GM10266 (cell line): ENCODE measurements around the gene NBDY.
"Not testable (repeated sequence)": the region's sequence is repeated elsewhere in the genome, so short reads cannot be mapped to it uniquely, and the experiment has no call there.

ENCODE experiments used
- DNase-seq: peaks from one replicate; pipeline ENCODE4 v3.0.0; 2012; ENCODE audit errors: extremely low spot score
- TF ChIP-seq, protein P1 (sequence below): IDR thresholded peaks from 2 replicates; pipeline ENCODE4 v1.5.1; 2012; ENCODE audit warnings: mild to moderate bottlenecking, low read depth; ENCODE audit not compliant: control insufficient read depth, insufficient read depth; ENCODE audit errors: missing control alignments

The NBDY gene

DNA sequence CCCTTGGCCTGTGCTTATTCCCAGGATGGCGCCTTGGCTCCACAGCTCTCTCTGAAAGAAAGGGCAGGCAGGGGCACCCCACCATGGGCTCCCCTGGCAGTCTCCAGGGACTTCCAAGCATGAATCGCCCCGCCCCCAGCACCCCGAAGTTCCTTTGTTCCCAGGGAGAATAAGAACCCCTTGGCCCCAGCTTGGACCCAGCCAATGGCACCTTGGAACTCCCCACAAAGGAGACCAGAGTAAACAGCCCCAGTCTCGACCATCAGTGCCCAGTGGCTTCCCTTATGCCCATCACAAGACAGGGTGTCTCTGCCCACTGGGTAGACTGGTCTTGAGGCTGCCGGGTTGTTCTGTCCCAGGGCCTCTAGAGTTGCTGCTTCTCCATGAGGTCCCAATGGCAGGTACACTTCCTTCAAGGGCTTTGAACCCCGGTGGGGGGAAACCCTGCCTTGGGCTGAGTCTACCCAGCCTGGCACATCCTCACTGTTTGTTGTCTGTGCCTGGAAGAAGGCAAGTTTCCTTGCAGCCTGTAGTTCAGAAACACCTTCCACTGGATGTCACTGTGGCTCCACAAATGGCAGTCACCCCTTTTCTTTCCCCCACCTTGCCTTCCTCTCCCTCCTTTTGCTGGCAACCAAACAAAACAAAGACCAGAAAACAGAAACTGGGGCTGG, 30.8 kb downstream of the NBDY start:
- DNase-seq, result no peak
- TF ChIP-seq, protein P1, sequence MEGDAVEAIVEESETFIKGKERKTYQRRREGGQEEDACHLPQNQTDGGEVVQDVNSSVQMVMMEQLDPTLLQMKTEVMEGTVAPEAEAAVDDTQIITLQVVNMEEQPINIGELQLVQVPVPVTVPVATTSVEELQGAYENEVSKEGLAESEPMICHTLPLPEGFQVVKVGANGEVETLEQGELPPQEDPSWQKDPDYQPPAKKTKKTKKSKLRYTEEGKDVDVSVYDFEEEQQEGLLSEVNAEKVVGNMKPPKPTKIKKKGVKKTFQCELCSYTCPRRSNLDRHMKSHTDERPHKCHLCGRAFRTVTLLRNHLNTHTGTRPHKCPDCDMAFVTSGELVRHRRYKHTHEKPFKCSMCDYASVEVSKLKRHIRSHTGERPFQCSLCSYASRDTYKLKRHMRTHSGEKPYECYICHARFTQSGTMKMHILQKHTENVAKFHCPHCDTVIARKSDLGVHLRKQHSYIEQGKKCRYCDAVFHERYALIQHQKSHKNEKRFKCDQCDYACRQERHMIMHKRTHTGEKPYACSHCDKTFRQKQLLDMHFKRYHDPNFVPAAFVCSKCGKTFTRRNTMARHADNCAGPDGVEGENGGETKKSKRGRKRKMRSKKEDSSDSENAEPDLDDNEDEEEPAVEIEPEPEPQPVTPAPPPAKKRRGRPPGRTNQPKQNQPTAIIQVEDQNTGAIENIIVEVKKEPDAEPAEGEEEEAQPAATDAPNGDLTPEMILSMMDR, result no peak

DNA sequence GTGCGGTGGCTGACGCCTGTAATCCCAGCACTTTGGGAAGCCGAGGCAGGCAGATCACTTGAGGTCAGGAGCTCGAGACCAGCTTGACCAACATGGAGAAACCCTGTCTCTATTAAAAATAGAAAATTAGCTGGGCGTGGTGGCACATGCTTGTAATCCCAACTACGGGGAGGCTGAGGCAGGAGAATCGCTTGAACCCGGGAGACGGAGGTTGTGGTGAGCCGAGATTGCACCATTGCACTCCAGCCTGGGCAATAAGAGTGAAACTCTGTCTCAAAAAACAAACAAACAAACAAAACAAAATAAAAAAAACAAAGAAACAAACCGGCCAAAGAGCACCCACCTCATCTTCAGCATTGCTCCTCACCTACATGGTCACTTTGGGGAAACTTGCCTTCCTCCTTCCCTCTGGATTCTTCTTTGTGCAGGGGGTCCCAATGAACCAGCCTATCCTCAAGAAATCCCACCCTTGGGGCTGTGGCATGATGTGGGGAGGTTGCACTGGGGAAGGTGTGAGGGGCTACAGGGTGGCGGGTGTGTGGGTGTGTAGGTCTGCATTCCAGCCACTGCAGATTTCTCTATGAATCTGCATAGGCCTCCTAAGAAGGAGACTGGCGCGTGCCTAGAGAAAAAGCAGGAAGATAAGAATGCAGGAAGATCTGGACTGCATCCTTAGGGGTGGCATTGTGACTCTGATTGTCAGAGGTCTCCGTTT, 31.5 kb downstream of the NBDY start:
- not testable (repeated sequence) for DNase-seq

DNA sequence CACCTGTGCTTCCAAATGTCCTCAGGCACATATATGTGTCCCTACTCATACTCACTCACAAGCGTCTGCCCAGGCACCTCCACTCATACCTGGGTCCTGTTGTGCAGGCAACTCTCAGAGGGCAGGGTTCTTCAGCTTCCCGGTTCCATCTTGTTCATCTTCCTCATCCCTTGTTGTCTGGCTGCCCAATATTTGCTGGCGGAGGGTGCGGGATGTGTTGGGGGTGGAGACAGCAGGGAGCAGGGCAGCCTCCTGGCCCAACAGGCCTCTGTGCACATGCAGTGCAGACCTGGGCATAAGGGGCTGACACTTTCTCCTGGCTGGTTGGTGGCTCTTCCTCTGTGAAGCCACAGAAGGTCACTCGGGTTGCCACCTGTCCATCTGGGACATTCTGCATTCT, 32.1 kb downstream of the NBDY start:
- TF ChIP-seq, protein P1, result no peak
- no peak for DNase-seq

DNA sequence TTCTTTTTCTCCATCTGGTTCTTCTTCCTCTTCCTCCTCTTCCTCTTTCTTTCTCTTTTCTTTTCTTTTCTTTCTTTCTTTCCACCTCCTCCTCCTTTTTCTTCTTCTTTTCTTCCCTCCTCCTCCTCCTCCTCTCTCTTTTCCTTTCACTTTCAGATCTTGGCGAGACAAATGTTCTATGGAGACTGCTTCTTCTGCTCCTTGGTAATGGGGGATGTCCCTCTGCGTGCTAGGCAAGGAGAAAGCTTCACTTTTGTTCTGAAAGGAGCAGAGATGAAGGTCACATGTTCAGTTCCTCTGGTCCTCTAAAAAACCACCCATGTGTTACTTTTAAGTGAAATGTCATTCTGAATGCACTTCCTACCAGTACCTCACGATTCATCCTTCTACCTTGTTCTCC, 33.2 kb downstream of the NBDY start:
- TF ChIP-seq, protein P1, result no peak
- DNase-seq, result no peak

DNA sequence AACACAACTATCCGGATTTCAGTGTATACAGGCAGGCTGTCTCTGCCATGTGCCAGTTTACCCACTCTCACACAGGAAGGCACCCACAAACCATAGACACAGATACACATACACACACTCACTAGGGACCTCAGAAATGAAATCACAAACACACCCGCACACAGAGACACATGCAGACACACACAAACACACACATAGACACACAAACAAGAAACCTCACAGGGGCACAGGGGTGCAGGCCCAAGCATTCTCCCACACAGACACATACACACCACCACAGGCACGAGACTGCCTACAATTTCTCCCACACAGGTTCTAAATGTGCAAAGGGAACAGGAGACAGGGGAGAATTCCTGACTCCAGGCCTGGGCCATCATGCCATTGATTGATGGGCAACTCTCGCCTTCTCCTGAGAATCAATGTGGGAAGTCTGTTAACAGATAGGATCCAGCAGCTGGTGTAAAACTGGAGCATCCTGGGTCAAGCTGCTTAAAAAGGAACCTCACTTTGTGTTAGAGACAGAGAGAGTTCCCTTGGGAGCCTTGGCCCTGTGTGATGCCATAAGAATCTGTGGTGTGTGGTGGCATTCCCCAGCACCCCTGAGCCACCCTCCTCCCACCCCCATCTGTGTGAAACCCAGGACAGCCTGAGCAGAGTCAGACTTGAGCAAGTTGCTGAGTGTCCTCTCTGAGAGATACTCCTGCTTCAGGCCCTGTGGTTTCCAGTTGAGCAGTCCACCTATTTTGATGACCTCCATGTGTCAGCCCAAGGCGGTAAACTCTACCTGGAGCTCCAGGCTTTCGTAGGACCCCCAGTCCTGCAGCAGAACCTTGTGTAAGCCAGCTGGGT, 33.9 kb downstream of the NBDY start:
- TF ChIP-seq, protein P1, result no peak
- no peak for DNase-seq

DNA sequence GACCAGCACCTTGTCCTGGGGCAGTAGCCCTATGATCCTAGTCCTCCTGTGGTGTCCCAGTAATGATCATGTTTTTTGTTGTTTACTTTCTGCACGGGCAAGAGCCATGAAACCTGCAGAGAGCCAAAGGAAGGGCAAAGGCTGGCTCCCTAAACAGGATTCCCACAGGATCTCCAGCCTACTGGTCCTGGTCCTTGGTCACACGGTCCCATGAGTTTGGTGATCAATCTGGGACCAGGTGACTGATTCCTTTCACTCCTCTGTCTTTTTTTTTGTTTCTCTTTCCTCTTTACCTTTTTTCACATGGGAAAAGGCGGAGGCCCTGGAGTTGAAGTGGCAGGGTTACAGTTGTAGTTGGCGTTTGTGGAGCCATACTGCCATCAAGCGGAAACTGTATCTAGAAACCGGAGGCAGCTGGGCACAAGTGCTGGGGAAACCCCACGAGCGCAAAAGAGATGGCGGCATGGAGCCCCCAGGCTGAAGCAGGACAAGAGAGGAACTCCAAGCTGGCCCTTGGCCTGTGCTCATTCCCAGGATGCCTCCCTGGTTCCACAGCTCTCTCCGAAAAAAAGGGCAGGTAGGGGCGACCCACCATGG, 34.6 kb downstream of the NBDY start:
- no peak for DNase-seq
- TF ChIP-seq, protein P1, result no peak

DNA sequence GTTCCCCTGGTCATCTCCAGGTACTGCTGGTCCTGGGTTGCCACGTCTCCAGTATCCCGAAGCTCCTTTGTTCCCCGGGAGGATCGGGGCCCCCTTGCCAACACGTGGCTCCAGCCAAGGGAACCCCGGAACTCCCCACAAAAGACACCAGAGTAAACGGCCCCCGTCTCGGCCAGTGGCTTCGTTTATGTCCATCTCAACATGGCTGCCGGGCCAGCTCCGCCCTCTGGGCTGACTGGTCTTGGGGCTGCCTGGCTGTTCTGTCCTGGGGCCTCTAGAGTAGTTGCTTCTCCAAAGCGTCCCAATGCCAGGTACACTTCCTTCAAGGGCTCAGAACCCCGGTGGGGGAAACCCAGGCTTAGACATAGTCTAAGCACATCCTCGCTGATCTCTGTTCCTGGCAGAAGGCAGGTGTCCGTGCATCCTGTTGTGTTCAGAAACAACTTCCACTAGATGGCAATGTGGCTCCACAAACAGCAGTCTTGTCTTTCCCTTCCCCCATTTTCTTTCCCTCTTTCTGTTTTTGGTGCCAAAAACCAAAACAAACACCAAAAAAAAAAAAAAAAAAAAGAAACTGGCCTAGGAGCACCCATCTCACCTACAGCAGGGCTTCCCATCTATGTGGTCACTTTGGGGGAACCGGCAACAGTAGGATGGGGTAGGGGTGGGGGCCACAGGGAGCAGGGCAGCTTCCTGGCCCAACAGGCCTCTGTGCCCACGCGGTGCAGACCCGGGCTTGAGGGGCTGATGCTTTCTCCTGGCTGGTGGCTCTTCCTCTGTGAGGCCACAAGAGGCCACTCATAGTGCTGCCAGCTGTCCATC, 35.3 kb downstream of the NBDY start:
- DNase-seq, result peak; percentile 67
- TF ChIP-seq, protein P1, result peak; percentile 57
